K562 (cell line): ENCODE measurements around the gene GABRB1. TPM values are rescaled to one million over a fixed set of nuclear protein-coding genes. Genes with fewer than 3 reads are reported as not detected.
A peak's percentile ranks its signal among the peaks of the same experiment; 100 is the strongest.

Experiments used
- CTCFL ChIP-seq: IDR thresholded peaks from 2 replicates; pipeline ENCODE4 v1.6.1; 2011; ENCODE audit warnings: borderline replicate concordance, low read depth, mild to moderate bottlenecking, moderate library complexity, low read length; ENCODE audit not compliant: insufficient read depth, poor library complexity, severe bottlenecking
- E2F8 ChIP-seq: fragments of 450-650 bp; IDR thresholded peaks from 2 replicates; pipeline ENCODE4 v1.7.1; 2018; ENCODE audit warnings: mild to moderate bottlenecking, low read depth; ENCODE audit not compliant: partially characterized antibody
- ELK3 ChIP-seq: fragments of 450-650 bp; formaldehyde crosslinking; IDR thresholded peaks from 2 replicates; pipeline ENCODE4 v1.4.0; 2020; ENCODE audit warnings: mild to moderate bottlenecking
- FOXA3 ChIP-seq, 2 experiments: fragments of 450-650 bp in 1 of 2; sonication (generic) in 1 of 2; formaldehyde crosslinking; IDR thresholded peaks in 1 of 2; conservative IDR thresholded peaks in 1 of 2; 2 replicates each; pipeline versions ENCODE4 v1.4.0 to v1.8.0; 2020 to 2022; ENCODE audit warnings: mild to moderate bottlenecking in 2 of 2, missing genetic modification reagents in 1 of 2
- MYNN ChIP-seq, 2 experiments: sonication (generic); formaldehyde crosslinking in 1 of 2; IDR thresholded peaks; 2 replicates each; pipeline versions ENCODE4 v1.5.0 to v1.6.1; 2016 to 2020; ENCODE audit warnings: antibody characterized with exemption in 1 of 2, missing genetic modification reagents in 1 of 2
- PHTF2 ChIP-seq: fragments of 250-450 bp; sonication (Bioruptor Pico); IDR thresholded peaks from 2 replicates; pipeline ENCODE4 v1.5.0; 2021; ENCODE audit warnings: mild to moderate bottlenecking
- RAD51 ChIP-seq: fragments of 450-650 bp; IDR thresholded peaks from 2 replicates; pipeline ENCODE4 v1.7.1; 2016; ENCODE audit warnings: low read depth, mild to moderate bottlenecking, borderline replicate concordance
- RBM39 ChIP-seq: fragments of 200-400 bp; formaldehyde crosslinking; optimal IDR thresholded peaks from 2 replicates; pipeline ENCODE3; 2018; ENCODE audit warnings: low read depth, low read length
- TEAD1 ChIP-seq, 2 experiments: fragments of 450-650 bp in 1 of 2; sonication (generic) in 1 of 2; formaldehyde crosslinking; IDR thresholded peaks; 2 replicates each; pipeline versions ENCODE4 v1.4.0 to v1.8.0; 2020 to 2022; ENCODE audit warnings: mild to moderate bottlenecking in 2 of 2, missing genetic modification reagents in 1 of 2
- TFE3 ChIP-seq: fragments of 450-650 bp; formaldehyde crosslinking; IDR thresholded peaks from 2 replicates; pipeline ENCODE4 v1.4.0; 2020; ENCODE audit warnings: mild to moderate bottlenecking, mixed read lengths
- TOE1 ChIP-seq, 2 experiments: fragments of 450-650 bp in 1 of 2; sonication (generic) in 1 of 2; formaldehyde crosslinking in 1 of 2; IDR thresholded peaks; 2 replicates each; pipeline versions ENCODE4 v1.7.1 to v1.8.0; 2016 to 2022; ENCODE audit warnings: borderline replicate concordance in 2 of 2, mild to moderate bottlenecking in 2 of 2, antibody characterized with exemption in 1 of 2, inconsistent platforms in 1 of 2, low read depth in 1 of 2, missing genetic modification reagents in 1 of 2, moderate library complexity in 1 of 2
- VEZF1 ChIP-seq: fragments of 200-800 bp; sonication (Bioruptor generic); IDR thresholded peaks from 2 replicates; pipeline ENCODE4 v1.6.1; 2017; ENCODE audit warnings: missing genetic modification characterization, missing compliant biosample characterization
- YY1 ChIP-seq, 3 experiments: IDR thresholded peaks; 2 replicates each; pipeline ENCODE4 v1.6.1; 2011; ENCODE audit warnings: low read length in 2 of 3, mild to moderate bottlenecking in 2 of 3, moderate library complexity in 2 of 3, borderline replicate concordance in 1 of 3, control low read depth in 1 of 3, low read depth in 1 of 3; ENCODE audit not compliant: insufficient read depth in 3 of 3, insufficient replicate concordance in 2 of 3, control insufficient read depth in 1 of 3, insufficient read length in 1 of 3; ENCODE audit errors: extremely low read depth in 1 of 3
- ZBTB7A ChIP-seq: IDR thresholded peaks from 2 replicates; pipeline ENCODE4 v1.6.1; 2011; ENCODE audit warnings: low read depth, mild to moderate bottlenecking, low read length, moderate library complexity, borderline replicate concordance; ENCODE audit not compliant: control insufficient read depth
- polyA plus RNA-seq, 8 experiments: library from polyadenylated mRNA; depleted of rRNA in 4 of 8; stranded (reverse) in 5 of 8; unstranded in 3 of 8; fragments of >200 nt; fragmentation: Nextera tagmentation in 2 of 8; fragmentation: Illumina TruSeq in 1 of 8; extraction: Ambion mirVana in 2 of 8; extraction: Trizol in 1 of 8; gene quantifications; 2 replicates each; pipeline versions ENCODE4 v1.2.1 to v1.2.3, GENCODE V29; 2011 to 2014; ENCODE audit warnings: inconsistent platforms in 1 of 8, missing spikeins in 1 of 8
- total RNA-seq, 7 experiments: library from RNA; depleted of rRNA in 6 of 7; stranded (reverse); fragments of >200 nt in 6 of 7; fragmentation: Illumina TruSeq in 2 of 7; extraction: Trizol in 2 of 7; gene quantifications; 2 replicates each; pipeline versions ENCODE4 v1.2.1 to v1.2.3, GENCODE V29; 2011 to 2021; ENCODE audit warnings: low replicate concordance in 1 of 7

GABRB1 gene
- total and polyA plus RNA-seq, 9 of the 15 experiments (the other 6 are each of a cell fraction or from before 2014, with no cell fraction given): not detected

- TF ChIP-seq E2F8: peak; percentile 24
- peak; percentile 99 for TF ChIP-seq TFE3 (CRISPR knock-in tag)
- TF ChIP-seq TEAD1 (CRISPR knock-in tag; IDR thresholded peaks at IDR 0.05): 0 out of 4 replicates have a peak, but pooled peaks of 1 of the 2 experiments have one; percentile 9
- TF ChIP-seq TOE1 (IDR thresholded peaks at IDR 0.05; ENCODE audit: borderline replicate concordance): peak; percentile 98
- TF ChIP-seq TOE1 (CRISPR knock-in tag; IDR thresholded peaks at IDR 0.05; ENCODE audit: borderline replicate concordance, low read depth): no peak
- TF ChIP-seq RAD51: peak; percentile 99
- TF ChIP-seq YY1 (IDR thresholded peaks at IDR 0.05; ENCODE audit: borderline replicate concordance in 1 of 3, control insufficient read depth in 1 of 3, extremely low read depth in 1 of 3, insufficient read depth in 3 of 3, insufficient read length in 1 of 3, insufficient replicate concordance in 2 of 3, low read depth in 1 of 3, low read length in 2 of 3): peak in 1 of 3 experiments; percentile 65
- no peak for TF ChIP-seq RBM39
- no peak for TF ChIP-seq ELK3
- TF ChIP-seq ZBTB7A: peak; percentile 49; the same call in 1 of the 2 replicates
- TF ChIP-seq CTCFL: peak; percentile 47
- peak; percentile 70 for TF ChIP-seq VEZF1 (CRISPR knock-in tag)
- no peak for TF ChIP-seq PHTF2 (CRISPR knock-in tag)
- no peak for TF ChIP-seq FOXA3 (CRISPR knock-in tag; conservative IDR thresholded peaks at IDR 0.05 in 1 of 2, IDR thresholded peaks at IDR 0.05 in 1 of 2)
- peak; percentile 57; the same call in 1 of the 2 replicates for TF ChIP-seq MYNN (IDR thresholded peaks at IDR 0.05)
- no peak for TF ChIP-seq MYNN (CRISPR knock-in tag; IDR thresholded peaks at IDR 0.05)
These were observed 432.0 kb downstream of the GABRB1 start, which contains the start of gene COMMD8 (continued) for GRCh38 chr4:47463235-47463956.
